Neural progenitor cell (in vitro differentiated cells): ENCODE results near the gene CELSR1.

Source experiments
- CTCF ChIP-seq: fragments of 200-600 bp; sonication (generic); IDR thresholded peaks from 2 replicates; pipeline ENCODE4 v1.5.1; 2017; ENCODE audit warnings: antibody characterized with exemption, mild to moderate bottlenecking
- EZH2 ChIP-seq: fragments of 200-600 bp; sonication (generic); IDR thresholded peaks from 2 replicates; pipeline ENCODE4 v1.6.1; 2017; ENCODE audit warnings: antibody characterized with exemption, mild to moderate bottlenecking, moderate library complexity
- EZH2phosphoT487 ChIP-seq: fragments of 200-600 bp; sonication (generic); IDR thresholded peaks from 2 replicates; pipeline ENCODE4 v1.6.1; 2017; ENCODE audit warnings: antibody characterized with exemption

GRCh38 chr22:46346680-46347405 lies 190.6 kb downstream of the CELSR1 start:
- no peak for TF ChIP-seq CTCF
- TF ChIP-seq EZH2phosphoT487, result no peak
- TF ChIP-seq EZH2, result no peak
